ENCODE results near the gene MRPL55.
A peak's percentile ranks its signal among the peaks of the same experiment; 100 is the strongest.
"Not testable (repeated sequence)": the region's sequence is repeated elsewhere in the genome, so short reads cannot be mapped to it uniquely, and the experiment has no call there.

The MRPL55 gene

GRCh38 chr1:228122921-228123441 is 13.9 kb upstream of the MRPL55 start:
- no peak for DNase-seq (ENCODE audit: low spot score)

- no peak for DNase-seq (ENCODE audit: low spot score)
These were observed 11.9 kb upstream of the MRPL55 start for GRCh38 chr1:228120857-228121489.

GRCh38 chr1:228120351-228120750 is 11.3 kb upstream of the MRPL55 start:
- DNase-seq (ENCODE audit: low spot score) = no peak

GRCh38 chr1:228118040-228118439 is 8.9 kb upstream of the MRPL55 start:
- DNase-seq (ENCODE audit: low spot score) = no peak

- no peak for DNase-seq (ENCODE audit: low spot score)
These were observed 8.2 kb upstream of the MRPL55 start for GRCh38 chr1:228117335-228117734.

- DNase-seq (ENCODE audit: low spot score) = no peak
These were observed 5.7 kb upstream of the MRPL55 start for GRCh38 chr1:228114827-228115226.

GRCh38 chr1:228112617-228113016 is 3.5 kb upstream of the MRPL55 start:
- no peak for DNase-seq (ENCODE audit: low spot score)

- no peak for DNase-seq (ENCODE audit: low spot score)
These were observed 3.1 kb upstream of the MRPL55 start for GRCh38 chr1:228112167-228112566.

- DNase-seq (ENCODE audit: low spot score) = not testable (repeated sequence)
These were observed 2.2 kb upstream of the MRPL55 start for GRCh38 chr1:228111315-228111714.

GRCh38 chr1:228110556-228110955 is 1.5 kb upstream of the MRPL55 start:
- DNase-seq (ENCODE audit: low spot score) = no peak

GRCh38 chr1:228109962-228110488 is 926 bp upstream of the MRPL55 start:
- no peak for DNase-seq (ENCODE audit: low spot score)

- no peak for DNase-seq (ENCODE audit: low spot score)
These were observed 392 bp downstream of the MRPL55 start for GRCh38 chr1:228108742-228109072.

- no peak for DNase-seq (ENCODE audit: low spot score)
These were observed 926 bp downstream of the MRPL55 start for GRCh38 chr1:228108055-228108690.

GRCh38 chr1:228107636-228108035 is 1.5 kb downstream of the MRPL55 start:
- no peak for DNase-seq (ENCODE audit: low spot score)

- no peak for DNase-seq (ENCODE audit: low spot score)
These were observed 2.4 kb downstream of the MRPL55 start for GRCh38 chr1:228106800-228107054.

- no peak for DNase-seq (ENCODE audit: low spot score)
These were observed 2.9 kb downstream of the MRPL55 start for GRCh38 chr1:228105996-228106799.

GRCh38 chr1:228105270-228105995 is 3.7 kb downstream of the MRPL55 start:
- DNase-seq (ENCODE audit: low spot score) = no peak

- DNase-seq (ENCODE audit: low spot score) = no peak
These were observed 4.4 kb downstream of the MRPL55 start for GRCh38 chr1:228104526-228105269.

- peak; percentile 90 for DNase-seq (ENCODE audit: low spot score)
These were observed 6.1 kb downstream of the MRPL55 start, which contains the start of gene C1orf35 for GRCh38 chr1:228102791-228103620. Gene C1orf35, minus strand, starts transcription at chr1:228103325. Its CDS starts 98 bp downstream, at chr1:228103227.

- no peak for DNase-seq (ENCODE audit: low spot score)
These were observed 6.9 kb downstream of the MRPL55 start for GRCh38 chr1:228101994-228102790.

Data from kidney capillary endothelial cell (primary cell).